ENCODE results near the gene LRRC43.

LRRC43 gene

DNA sequence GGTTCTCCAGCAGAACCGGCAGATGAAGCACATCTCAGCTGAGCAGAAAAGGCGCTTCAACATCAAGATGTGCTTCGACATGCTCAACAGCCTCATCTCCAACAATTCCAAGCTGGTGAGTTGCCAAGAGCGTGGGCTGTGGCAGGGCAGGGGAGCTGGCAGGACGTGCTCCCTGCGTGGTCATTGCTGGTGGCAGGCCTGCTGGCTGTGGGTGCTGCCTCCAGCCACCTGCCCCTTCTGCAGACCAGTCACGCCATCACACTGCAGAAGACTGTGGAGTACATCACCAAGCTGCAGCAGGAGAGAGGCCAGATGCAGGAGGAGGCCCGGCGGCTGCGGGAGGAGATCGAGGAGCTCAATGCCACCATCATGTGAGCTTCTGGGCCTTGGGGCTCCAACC lies 44.7 kb upstream of the LRRC43 start:
- no peak overlapping the region for H3K4me3 ChIP-seq (replicated peaks; ENCODE audit: low read depth, low read length)
- DNase-seq (ENCODE audit: extremely low read depth, insufficient read length), result no peak
- TF ChIP-seq, protein P1, sequence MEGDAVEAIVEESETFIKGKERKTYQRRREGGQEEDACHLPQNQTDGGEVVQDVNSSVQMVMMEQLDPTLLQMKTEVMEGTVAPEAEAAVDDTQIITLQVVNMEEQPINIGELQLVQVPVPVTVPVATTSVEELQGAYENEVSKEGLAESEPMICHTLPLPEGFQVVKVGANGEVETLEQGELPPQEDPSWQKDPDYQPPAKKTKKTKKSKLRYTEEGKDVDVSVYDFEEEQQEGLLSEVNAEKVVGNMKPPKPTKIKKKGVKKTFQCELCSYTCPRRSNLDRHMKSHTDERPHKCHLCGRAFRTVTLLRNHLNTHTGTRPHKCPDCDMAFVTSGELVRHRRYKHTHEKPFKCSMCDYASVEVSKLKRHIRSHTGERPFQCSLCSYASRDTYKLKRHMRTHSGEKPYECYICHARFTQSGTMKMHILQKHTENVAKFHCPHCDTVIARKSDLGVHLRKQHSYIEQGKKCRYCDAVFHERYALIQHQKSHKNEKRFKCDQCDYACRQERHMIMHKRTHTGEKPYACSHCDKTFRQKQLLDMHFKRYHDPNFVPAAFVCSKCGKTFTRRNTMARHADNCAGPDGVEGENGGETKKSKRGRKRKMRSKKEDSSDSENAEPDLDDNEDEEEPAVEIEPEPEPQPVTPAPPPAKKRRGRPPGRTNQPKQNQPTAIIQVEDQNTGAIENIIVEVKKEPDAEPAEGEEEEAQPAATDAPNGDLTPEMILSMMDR (IDR thresholded peaks at IDR 0.05; ENCODE audit: insufficient read depth, low read length, poor library complexity, severe bottlenecking), result no peak
- H3K36me3 ChIP-seq (ENCODE audit: control insufficient read depth, insufficient read depth, low read length), result peaks cover 3% of the 10 kb centered on the region
- no peaks in the 10 kb centered on the region for H3K27me3 ChIP-seq (replicated peaks; ENCODE audit: control insufficient read depth, insufficient read depth, low read length)

DNA sequence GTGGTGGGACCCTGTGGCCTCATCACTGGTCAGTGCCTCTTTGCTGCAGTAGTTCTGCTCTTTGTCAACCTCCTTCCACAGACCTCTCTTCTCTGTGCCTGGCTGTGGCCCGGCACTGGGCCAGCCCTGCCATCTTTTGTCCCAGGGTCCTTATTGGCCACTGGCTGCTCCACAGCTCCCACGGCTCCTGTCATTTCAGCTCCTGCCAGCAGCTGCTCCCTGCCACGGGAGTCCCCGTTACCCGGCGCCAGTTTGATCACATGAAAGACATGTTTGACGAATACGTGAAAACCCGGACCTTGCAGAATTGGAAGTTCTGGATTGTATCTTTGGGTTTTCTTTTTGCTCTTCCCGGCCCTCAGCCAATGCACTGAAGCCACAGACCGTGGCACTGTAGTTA lies 44.3 kb upstream of the LRRC43 start:
- DNase-seq (ENCODE audit: extremely low read depth, insufficient read length), result no peak
- Histone ChIP-seq H3K36me3 (ENCODE audit: control insufficient read depth, insufficient read depth, low read length) (peaks cover 3% of the 10 kb centered on the region), H3K27me3 (replicated peaks; ENCODE audit: control insufficient read depth, insufficient read depth, low read length) (no peaks in the 10 kb centered on the region), H3K4me3 (replicated peaks; ENCODE audit: low read depth, low read length) (no peak overlapping the region)
- TF ChIP-seq, protein P1 (IDR thresholded peaks at IDR 0.05; ENCODE audit: insufficient read depth, low read length, poor library complexity, severe bottlenecking), result no peak

DNA sequence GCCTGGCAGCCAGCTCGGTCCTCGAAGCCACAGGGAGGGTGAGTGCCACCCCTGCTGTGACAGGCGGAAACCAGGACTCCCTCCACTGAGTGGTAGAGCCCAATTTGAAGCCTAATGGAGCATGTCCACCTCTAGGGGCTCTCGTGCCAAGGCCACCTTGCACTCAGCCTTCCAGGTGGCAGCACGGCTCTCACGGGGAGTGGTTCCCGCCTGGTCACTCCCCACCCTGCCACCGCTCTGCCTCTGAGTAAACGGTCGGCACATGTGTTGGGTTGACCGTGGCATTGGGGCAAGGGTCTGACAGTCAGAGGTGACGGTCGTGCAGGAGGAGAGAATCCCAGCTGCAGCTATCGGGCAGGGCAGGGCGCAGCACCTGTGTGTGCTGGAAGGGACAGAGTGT lies 43.7 kb upstream of the LRRC43 start:
- no peak for DNase-seq (ENCODE audit: extremely low read depth, insufficient read length)
- peaks cover 3% of the 10 kb centered on the region for H3K36me3 ChIP-seq (ENCODE audit: control insufficient read depth, insufficient read depth, low read length)
- TF ChIP-seq, protein P1 (IDR thresholded peaks at IDR 0.05; ENCODE audit: insufficient read depth, low read length, poor library complexity, severe bottlenecking), result no peak
- no peaks in the 10 kb centered on the region for H3K27me3 ChIP-seq (replicated peaks; ENCODE audit: control insufficient read depth, insufficient read depth, low read length)
- no peak overlapping the region for H3K4me3 ChIP-seq (replicated peaks; ENCODE audit: low read depth, low read length)

DNA sequence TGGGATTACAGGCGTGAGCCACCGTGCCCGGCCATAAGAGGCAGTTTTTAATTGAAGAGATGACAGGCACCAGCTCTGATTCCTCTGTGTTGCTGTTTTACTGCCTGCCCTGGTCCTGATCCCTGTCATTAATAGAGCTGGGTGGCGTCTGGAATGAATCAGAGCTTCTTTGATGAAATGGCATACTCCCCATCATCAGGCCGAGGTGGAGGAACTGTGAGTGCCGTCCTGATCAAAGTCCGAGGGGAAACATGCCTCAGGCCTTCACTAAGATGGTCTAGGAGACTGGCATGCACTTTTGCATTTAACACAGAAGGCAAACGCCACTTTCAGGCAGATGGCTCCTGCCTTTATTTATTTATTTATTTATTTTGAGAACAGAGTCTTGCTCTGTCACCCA lies 43.0 kb upstream of the LRRC43 start:
- Histone ChIP-seq H3K36me3 (ENCODE audit: control insufficient read depth, insufficient read depth, low read length) (peaks cover 3% of the 10 kb centered on the region), H3K4me3 (replicated peaks; ENCODE audit: low read depth, low read length) (no peak overlapping the region), H3K27me3 (replicated peaks; ENCODE audit: control insufficient read depth, insufficient read depth, low read length) (no peaks in the 10 kb centered on the region)
- TF ChIP-seq, protein P1 (IDR thresholded peaks at IDR 0.05; ENCODE audit: insufficient read depth, low read length, poor library complexity, severe bottlenecking), result no peak
- DNase-seq (ENCODE audit: extremely low read depth, insufficient read length), result no peak

DNA sequence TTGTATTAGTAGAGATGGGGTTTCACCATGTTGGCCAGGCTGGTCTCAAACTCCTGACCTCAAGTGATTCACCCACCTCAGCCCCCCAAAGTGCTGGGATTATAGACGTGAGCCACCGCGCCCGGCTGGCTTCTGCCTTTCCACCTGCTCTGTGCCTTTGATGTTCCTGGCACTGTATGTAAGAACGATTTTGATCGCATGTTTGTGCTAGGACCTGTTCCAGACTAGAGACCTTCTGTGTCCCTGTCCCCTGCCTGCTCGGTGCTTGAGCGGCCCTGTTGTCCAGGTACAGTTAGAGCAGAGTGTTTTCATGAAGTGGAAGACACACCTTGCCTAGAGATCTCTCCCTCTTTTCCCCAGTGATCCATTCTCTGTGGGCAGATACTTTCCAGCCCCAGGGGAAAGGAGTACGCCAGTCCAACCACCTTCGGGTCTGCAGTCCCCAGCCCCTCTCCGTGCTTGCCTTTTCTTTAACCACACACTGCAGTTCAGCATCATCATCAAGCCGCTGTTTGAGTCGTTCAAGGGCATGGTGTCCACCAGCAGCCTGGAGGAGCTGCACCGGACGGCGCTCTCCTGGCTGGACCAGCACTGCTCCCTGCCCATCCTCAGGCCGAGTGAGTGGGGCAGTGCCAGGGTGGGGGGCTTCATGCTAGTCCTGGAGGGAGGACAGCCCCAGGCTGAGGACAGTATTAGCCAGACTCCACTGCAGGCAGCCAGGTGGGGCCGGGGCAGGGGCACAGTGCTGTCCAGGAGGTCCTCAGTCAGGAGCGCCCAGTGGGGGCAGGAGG lies 42.3 kb upstream of the LRRC43 start:
- TF ChIP-seq, protein P1 (IDR thresholded peaks at IDR 0.05; ENCODE audit: insufficient read depth, low read length, poor library complexity, severe bottlenecking), result no peak
- Histone ChIP-seq H3K36me3 (ENCODE audit: control insufficient read depth, insufficient read depth, low read length) (no peaks in the 10 kb centered on the region), H3K4me3 (replicated peaks; ENCODE audit: low read depth, low read length) (no peak overlapping the region), H3K27me3 (replicated peaks; ENCODE audit: control insufficient read depth, insufficient read depth, low read length) (no peaks in the 10 kb centered on the region)
- no peak for DNase-seq (ENCODE audit: extremely low read depth, insufficient read length)

Data from GM06990 (cell line).